Keratinocyte (primary cell): ENCODE data around the gene AKT1. TPM values are rescaled to one million over a fixed set of nuclear protein-coding genes. Genes with fewer than 3 reads are reported as not detected.

Experiments used
- DNase-seq: peaks from one replicate; pipeline ENCODE4 v3.0.0-alpha.2; 2011; ENCODE audit warnings: low read depth, missing footprints, low spot score
- FAIRE-seq: peaks from 2 replicates; lab custom pipeline; 2011; peaks lifted over from hg19 to GRCh38; lab: Jason Lieb, UNC
- H2AFZ ChIP-seq: 2 replicates; pipeline ENCODE4 v1.6.0; 2012; ENCODE audit warnings: low read length, control low read depth, inconsistent platforms; ENCODE audit not compliant: control insufficient read depth
- H3K27ac ChIP-seq: 2 replicates; pipeline ENCODE4 v1.5.1; 2011; ENCODE audit warnings: low read length; ENCODE audit not compliant: control insufficient read depth, insufficient read depth
- H3K27me3 ChIP-seq: 3 replicates; pipeline ENCODE4 v1.6.0; 2011; ENCODE audit warnings: low read length; ENCODE audit not compliant: control insufficient read depth, insufficient read depth; ENCODE audit errors: extremely low read depth
- H3K36me3 ChIP-seq, 2 experiments: 2 replicates in 1 of 2; 3 replicates in 1 of 2; pipeline ENCODE4 v1.5.1; 2011; ENCODE audit warnings: low read length in 2 of 2, mild to moderate bottlenecking in 1 of 2; ENCODE audit not compliant: control insufficient read depth in 2 of 2, insufficient read depth in 2 of 2; ENCODE audit errors: extremely low read depth in 1 of 2
- H3K4me1 ChIP-seq: 3 replicates; pipeline ENCODE4 v1.5.1; 2011; ENCODE audit warnings: low read length; ENCODE audit not compliant: control insufficient read depth, insufficient read depth; ENCODE audit errors: extremely low read depth
- H3K4me2 ChIP-seq: 3 replicates; pipeline ENCODE4 v1.6.0; 2011; ENCODE audit warnings: low read depth, low read length; ENCODE audit not compliant: control insufficient read depth, insufficient read depth; ENCODE audit errors: extremely low read depth
- H3K4me3 ChIP-seq, 3 experiments: fragments of 200-600 bp in 1 of 3; sonication (generic) in 1 of 3; 2 replicates in 2 of 3; 3 replicates in 1 of 3; pipeline ENCODE4 v1.5.1; 2011 to 2016; ENCODE audit warnings: low read length in 3 of 3, mild to moderate bottlenecking in 3 of 3, control low read depth in 2 of 3, inconsistent platforms in 1 of 3, low read depth in 1 of 3, mixed read lengths in 1 of 3, mixed run types in 1 of 3, moderate library complexity in 1 of 3; ENCODE audit not compliant: control insufficient read depth in 2 of 3, insufficient read depth in 2 of 3; ENCODE audit errors: extremely low read depth in 1 of 3
- H3K79me2 ChIP-seq: 2 replicates; pipeline ENCODE4 v1.6.0; 2012; ENCODE audit warnings: low read length; ENCODE audit not compliant: control insufficient read depth, insufficient read depth
- H3K9ac ChIP-seq: 3 replicates; pipeline ENCODE4 v1.6.0; 2011; ENCODE audit warnings: low read length; ENCODE audit not compliant: control insufficient read depth, insufficient read depth; ENCODE audit errors: extremely low read depth
- H3K9me1 ChIP-seq: 3 replicates; pipeline ENCODE4 v1.6.0; 2011; ENCODE audit warnings: low read length; ENCODE audit not compliant: control insufficient read depth, insufficient read depth; ENCODE audit errors: extremely low read depth
- H3K9me3 ChIP-seq: 2 replicates; pipeline ENCODE4 v1.5.1; 2012; ENCODE audit warnings: low read depth, low read length; ENCODE audit not compliant: control insufficient read depth
- H4K20me1 ChIP-seq: 3 replicates; pipeline ENCODE4 v1.6.0; 2011; ENCODE audit warnings: low read length; ENCODE audit not compliant: control insufficient read depth, insufficient read depth; ENCODE audit errors: extremely low read depth
- CTCF ChIP-seq, 3 experiments: IDR thresholded peaks in 1 of 3; conservative IDR thresholded peaks in 1 of 3; optimal IDR thresholded peaks in 1 of 3; 2 replicates in 2 of 3; 3 replicates in 1 of 3; pipeline versions ENCODE3 to v1.5.1; 2011; ENCODE audit warnings: low read length in 3 of 3, mild to moderate bottlenecking in 3 of 3, moderate library complexity in 2 of 3, control low read depth in 1 of 3, inconsistent platforms in 1 of 3; ENCODE audit not compliant: insufficient read depth in 2 of 3; ENCODE audit errors: extremely low read depth in 1 of 3
- EZH2 ChIP-seq: IDR thresholded peaks from one replicate; pipeline ENCODE4 v1.6.1; 2012; ENCODE audit warnings: inconsistent platforms, mild to moderate bottlenecking, low read length, moderate library complexity
- dilution Hi-C: fragments of 300-500 bp; cut with MboI; formaldehyde crosslinking; loops from one replicate; pipeline ENCODE4 v1.7.0; 2020; ENCODE audit warnings: low sequenced_read_pairs; ENCODE audit not compliant: extremely low pct_ligation_motif_present
- polyA plus RNA-seq, 5 experiments: library from polyadenylated mRNA; depleted of rRNA in 3 of 5; stranded (reverse) in 3 of 5; stranded (forward) in 1 of 5; unstranded in 1 of 5; fragments of >200 nt; gene quantifications; 1 replicate in 1 of 5; 2 replicates in 3 of 5; 3 replicates in 1 of 5; pipeline versions ENCODE4 v1.2.1 to v1.2.3, GENCODE V29; 2011 to 2012; ENCODE audit warnings: missing spikeins in 2 of 5, low read depth in 1 of 5, low replicate concordance in 1 of 5

AKT1 gene
- polyA plus RNA-seq, 1 donor (not counting 4 experiments of a cell fraction or from before 2014, with no cell fraction given), result 82.3 TPM

DNA sequence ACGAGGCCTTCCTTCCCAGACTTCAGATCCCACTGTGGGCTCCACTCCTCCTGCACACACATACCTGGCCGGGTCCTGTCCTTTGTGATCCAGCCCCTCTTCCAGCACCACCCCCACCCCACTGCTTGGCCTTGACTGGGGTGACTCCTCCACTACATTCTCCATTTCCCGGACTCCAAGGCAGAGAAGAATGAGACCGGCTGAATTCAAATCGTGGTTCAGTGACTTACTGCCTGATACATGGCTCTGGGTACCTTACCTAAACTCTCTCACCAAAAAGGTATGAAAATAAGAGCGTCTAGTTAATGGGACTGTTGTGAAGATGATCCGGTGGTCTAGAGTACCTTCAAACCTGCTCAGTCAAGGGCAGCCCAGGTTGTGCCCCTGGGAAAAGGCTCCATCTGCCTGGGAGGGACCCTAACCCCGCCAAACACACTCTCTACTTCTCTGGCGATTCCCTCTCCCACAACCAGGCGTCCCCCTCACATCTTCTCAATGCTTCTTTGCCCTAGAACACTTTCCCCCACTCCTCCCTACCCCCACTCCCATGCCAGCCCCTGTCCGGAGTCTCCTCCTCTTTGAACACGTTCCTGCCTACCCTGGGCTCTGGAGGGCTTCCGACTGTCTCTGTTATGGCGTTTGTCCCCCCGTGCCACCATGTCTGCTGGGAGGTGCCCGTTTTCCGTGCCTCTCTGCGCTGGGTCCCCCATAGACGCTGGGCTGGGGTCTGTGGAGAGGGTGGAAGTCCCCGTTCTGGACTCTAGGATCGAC lies 3.9 kb upstream of the AKT1 start:
- Histone ChIP-seq H3K4me2 (no peak overlapping the region), H2AFZ (no peak overlapping the region), H3K79me2 (peaks cover 5% of the 10 kb centered on the region), H3K9ac (no peak overlapping the region), H3K36me3 (no peaks in the 10 kb centered on the region), H3K4me3 (no peak overlapping the region), H3K4me1 (peaks cover 7% of the 10 kb centered on the region), H3K27me3 (peaks cover 16% of the 10 kb centered on the region), H3K27ac (no peak overlapping the region), H3K9me3 (no peaks in the 10 kb centered on the region), H3K9me1 (no peaks in the 10 kb centered on the region), H4K20me1 (no peaks in the 10 kb centered on the region)
- FAIRE-seq (no peak), DNase-seq (no peak)
- dilution Hi-C loops, result no loop called here
- TF ChIP-seq EZH2, result no peak
- no peak for TF ChIP-seq CTCF (optimal IDR thresholded peaks at IDR 0.05 in 1 of 3, IDR thresholded peaks at IDR 0.05 in 1 of 3, conservative IDR thresholded peaks at IDR 0.05 in 1 of 3; ENCODE audit: extremely low read depth in 1 of 3, insufficient read depth in 2 of 3, low read length in 3 of 3)

DNA sequence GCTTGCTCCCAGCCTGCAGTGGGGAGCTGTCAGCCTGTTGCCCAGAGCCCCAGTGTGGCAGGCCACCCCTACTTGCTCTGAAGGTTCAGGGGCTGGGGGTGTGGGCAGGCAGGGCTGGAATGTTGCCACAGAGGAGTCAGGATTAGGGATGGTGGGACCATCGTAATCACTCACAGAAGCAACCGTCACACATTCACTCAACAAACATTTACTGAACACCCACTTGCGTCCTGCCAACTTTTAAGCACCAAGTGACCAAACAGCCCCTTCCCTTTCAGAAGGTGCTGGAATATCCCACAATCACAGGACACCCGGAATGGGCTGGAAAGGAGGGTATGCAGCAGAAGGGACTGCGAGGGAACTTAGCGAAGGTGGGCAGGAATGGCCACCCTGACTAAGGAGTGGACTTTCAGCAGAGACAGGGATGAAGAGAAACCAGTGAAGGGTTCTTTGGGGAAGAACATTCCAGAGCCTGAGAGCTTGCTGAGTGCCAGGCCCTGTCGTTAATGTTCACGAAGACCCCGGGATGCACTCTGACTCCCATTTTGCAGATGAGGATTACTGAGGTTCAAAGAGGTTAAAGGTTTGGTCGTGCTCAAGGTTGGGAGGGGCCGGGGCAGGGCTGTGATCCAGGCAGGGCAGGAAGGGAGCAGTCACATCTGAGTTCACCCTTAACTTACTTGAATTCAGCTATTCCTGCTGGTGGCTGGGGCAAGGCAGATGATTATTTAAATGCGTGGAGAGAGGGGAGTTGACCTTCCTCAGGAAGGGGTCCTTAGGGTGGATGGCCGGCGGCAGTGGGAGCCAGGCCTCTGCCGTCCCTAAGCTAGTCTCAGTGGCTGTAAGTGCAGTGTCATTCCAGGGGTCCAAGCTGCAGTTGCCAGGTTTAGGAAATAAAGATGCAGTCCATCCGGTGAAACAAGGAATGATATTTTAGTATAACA lies 3.0 kb upstream of the AKT1 start:
- FAIRE-seq (no peak), DNase-seq (no peak)
- Histone ChIP-seq H3K9me1 (peaks cover 2% of the 10 kb centered on the region), H3K79me2 (peaks cover 14% of the 10 kb centered on the region), H3K4me2 (no peak overlapping the region), H3K9me3 (no peaks in the 10 kb centered on the region), H3K27me3 (peaks cover 16% of the 10 kb centered on the region), H3K4me1 (peaks cover 15% of the 10 kb centered on the region), H3K36me3 (no peaks in the 10 kb centered on the region), H4K20me1 (peaks cover 2% of the 10 kb centered on the region), H3K4me3 (no peak overlapping the region), H3K9ac (no peak overlapping the region), H3K27ac (no peak overlapping the region), H2AFZ (no peak overlapping the region)
- dilution Hi-C loops, result no loop called here
- TF ChIP-seq EZH2, result no peak
- no peak for TF ChIP-seq CTCF (optimal IDR thresholded peaks at IDR 0.05 in 1 of 3, IDR thresholded peaks at IDR 0.05 in 1 of 3, conservative IDR thresholded peaks at IDR 0.05 in 1 of 3; ENCODE audit: extremely low read depth in 1 of 3, insufficient read depth in 2 of 3, low read length in 3 of 3)
